ENCODE measurements around the gene CCNF.
A peak's percentile ranks its signal among the peaks of the same experiment; 100 is the strongest.
"Not testable (repeated sequence)": the region's sequence is repeated elsewhere in the genome, so short reads cannot be mapped to it uniquely, and the experiment has no call there.

CCNF gene

DNA sequence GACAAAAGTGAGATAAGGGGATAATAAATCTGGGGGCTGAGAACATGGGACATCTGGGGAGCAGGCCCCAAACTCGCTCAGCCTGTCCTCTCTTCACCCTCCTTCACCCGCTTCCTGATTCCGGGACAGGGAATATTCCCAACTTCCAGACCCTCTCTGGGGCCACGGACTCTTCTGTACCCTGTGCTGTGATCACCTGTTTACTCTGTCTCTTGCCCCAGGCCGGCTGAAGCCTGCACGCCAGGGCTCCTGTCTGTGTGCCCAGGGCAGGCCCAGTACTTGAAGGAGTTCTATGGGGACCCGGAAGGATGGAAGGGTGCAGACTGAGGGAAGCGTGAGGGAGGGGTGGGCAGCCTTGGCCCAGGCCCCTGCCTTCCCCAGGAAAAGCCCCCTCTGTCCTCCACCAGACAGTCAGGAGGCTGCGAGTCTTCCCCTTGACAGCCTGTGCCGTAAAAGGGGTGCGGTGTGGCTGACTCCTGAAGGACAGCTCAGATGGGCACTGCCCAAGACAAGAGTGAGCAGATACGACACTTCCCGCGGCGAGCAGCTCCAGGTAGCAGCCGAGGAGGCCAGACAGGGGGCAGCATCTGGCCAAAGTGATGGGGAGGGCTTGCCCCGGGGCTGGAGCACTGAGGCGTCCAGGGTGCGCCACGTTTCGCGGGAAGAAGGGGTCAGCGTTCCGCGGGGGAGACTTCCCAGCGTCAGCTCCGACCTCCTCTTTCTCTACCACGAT, 1.0 kb upstream of the CCNF start:
- peak; percentile 16 for DNase-seq

DNA sequence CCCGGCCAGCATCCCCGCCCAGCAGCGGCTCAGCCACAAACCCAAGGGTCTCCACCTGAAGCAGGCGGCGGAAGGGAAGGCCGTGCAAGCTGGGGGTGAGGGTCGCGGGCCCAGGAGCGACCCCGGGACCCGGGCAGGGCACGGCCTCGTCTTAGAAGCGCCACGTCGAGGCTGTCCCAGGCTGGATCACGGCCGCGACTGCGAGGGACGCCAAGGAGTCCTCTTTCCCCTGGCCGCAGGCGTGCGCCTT, 538 bp upstream of the CCNF start:
- DNase-seq = no peak

DNA sequence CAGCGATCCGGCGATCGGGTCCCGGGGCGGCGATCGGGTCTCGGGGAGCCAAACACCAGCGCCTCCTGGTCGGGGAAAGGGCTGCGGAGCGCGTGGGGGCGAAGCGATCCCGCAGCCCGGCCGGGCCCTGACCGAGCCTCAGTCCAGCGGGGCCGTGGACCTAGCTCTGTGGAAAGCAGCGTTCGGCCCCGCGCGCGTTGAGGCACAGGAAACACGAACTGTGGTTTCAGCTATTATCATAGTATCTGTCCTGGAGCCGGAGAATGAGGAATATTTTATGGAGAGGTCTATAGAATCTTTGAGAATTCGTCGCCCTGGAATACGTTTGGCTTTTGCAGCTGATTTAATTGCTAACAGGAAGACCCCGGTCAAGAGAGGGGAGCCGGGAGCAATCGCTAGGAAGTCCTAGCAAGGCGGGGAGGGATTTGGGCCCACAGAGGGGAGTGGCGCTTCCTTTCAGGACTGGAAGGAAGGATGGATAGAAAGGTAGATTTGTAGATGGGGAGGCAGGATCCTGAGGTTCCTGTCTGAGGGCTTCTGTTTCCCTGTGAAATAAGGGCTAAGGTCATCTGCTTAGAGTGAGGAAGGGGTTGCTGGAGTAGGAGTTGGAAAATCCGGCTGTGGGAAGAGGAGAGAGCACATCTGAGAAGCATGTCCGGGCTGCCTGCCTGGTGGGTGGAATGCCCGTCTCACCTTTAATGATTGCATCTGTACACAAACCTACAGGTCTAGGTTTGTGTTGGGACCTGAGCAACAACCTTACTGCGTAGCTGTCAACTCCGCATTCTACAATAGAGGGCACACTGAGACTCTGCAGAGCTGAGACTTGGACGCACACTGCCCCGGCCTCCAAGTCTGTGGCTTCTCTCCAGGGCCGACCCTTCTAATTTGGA, 770 bp downstream of the CCNF start:
- DNase-seq = peak; percentile 17

DNA sequence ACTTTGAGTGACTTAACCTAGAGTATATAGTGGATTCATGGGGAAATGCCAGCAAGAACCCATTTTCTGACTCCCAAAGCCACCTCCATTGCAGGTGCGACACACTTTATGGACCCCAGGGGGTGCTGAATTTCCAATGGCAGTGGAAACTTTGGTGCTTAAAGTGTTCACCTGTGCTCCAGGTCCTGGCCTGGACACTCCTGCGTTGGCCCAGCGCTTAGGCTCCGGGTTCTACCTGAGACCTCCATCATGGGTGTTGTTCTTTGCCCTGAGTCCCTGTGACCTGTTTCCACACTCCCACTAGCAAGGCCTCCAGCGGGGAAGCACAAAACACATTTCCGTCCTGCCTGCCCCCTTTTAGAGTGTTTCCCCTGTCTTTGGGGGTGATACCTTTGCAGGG, 3.0 kb downstream of the CCNF start:
- no peak for DNase-seq

DNA sequence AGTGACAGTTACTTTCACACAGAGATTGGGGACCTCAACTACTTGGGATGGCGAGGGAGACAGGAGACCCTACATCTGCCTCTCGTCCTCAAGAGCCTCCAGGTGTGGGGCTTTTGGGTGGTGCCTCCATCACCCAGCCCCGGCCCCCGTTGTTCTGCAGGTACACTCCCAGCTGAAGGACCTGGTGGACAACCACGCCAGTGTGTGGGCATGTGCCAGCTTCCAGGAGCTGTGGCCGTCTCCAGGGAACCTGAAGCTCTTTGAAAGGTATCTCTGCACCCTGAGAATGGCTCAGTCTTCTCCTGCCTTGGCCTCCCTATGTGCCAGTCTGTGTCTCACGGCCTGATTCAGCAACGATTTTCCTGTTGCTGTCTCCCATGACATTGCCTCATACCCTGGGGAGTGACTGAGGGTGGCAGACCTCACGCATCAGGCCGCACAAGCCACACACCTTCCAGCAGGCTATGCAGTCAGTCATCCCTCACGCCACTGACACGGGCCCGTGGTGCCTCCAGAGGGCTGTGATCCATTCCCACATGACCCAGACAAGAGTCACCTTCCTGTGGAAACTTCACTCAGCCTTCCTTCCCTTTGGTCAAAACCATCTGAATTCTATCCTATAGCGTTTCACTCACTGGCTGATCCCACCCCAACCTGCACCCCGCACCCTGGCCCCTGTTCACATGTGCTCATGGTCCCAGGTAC, 3.7 kb downstream of the CCNF start:
- DNase-seq = no peak

DNA sequence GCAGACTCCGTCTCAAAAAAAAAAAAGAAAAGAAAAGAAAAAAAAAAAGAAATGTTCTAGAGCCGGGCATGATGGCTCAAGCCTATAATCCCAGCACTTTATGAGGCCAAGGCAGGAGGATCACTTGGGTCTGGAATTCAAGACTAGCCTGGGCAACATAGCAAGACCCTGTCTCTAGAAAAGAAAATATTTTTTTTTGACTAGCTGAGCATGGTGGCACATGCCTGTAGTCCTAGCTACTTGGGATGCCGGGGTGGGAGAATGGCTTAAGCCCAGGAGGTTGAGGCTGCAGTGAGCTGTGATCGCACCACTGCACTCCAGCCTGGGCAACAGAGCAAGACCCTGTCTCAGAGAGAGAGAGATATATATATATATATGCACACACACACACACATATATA, 6.0 kb downstream of the CCNF start:
- not testable (repeated sequence) for DNase-seq

DNA sequence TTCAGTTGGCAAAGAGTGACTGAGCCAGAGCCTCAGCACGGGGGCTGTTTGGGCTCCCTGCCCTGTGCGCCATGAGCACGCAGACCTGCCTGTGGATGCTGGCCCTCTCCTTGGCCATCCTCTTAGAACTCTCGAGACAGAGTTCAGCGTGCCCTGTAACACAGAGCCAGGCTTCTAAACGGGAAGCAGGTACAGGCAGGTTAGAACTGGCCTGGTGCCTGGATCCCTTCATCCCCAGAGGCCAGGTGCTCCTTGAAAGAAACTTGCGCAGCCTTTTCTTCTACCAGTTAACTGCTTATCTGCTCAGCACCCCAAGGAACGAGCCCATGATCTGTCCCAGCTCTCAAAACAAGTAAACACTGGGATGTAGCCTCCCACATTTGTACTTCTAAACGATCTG, 6.9 kb downstream of the CCNF start:
- DNase-seq = no peak

GRCh38 chr16:2437032-2437790, 8.0 kb downstream of the CCNF start:
- DNase-seq = no peak

- DNase-seq = no peak
Observed at GRCh38 chr16:2438121-2438520, 8.9 kb downstream of the CCNF start.

DNA sequence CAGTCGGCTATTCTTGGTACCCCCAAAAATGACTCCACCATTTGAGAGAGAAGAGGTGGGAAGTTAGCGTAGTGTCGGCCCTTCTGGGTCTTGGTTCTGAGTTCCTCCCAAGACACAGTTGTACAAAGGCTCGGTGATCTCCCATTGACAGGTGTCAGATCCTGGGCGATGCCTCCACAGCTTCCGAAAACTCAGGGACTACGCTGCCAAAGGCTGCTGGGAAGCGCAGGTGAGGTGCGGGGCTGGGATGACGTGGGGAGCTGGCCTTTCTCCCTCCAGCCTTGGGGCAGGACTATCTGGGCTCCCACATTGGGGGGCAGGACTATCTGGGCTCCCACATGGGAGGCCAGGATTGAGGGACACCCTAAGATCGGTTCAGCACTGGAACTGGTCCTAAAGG, 10.4 kb downstream of the CCNF start:
- no peak for DNase-seq

GRCh38 chr16:2441143-2441804, 12.0 kb downstream of the CCNF start:
- not testable (repeated sequence) for DNase-seq

GRCh38 chr16:2443555-2443954, 14.3 kb downstream of the CCNF start:
- no peak for DNase-seq

DNA sequence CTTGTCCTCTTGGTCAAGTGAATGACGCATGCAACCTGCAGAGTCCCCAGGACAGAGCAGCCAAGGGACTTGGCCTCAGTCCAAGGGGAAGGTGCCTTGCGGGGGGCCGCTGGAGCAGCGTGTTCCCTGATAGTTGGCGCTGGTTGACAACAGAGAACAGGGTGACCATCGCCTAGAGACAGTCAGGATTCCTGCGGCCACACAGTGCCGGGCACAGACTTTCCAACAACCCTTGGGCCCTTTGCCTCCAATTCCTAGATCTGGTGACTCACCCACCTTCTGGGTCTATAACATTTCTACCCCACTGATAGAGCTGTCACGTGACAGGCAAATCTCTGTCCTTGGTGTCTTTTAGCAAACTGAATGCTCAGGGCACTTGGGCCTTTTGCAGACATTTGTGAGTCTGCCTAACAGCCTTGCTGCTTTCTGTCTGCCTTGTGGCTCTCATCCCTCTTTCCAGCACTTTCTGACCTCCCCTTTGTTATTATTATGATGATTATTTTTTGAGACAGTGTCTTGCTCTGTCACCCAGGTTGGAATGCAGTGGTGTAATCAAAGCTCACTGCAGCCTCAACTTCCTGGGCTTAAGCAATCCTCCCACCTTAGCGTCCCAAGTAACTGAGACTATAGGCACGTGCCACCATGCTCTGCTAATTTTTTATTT, 18.8 kb downstream of the CCNF start:
- DNase-seq = peak; percentile 42

GRCh38 chr16:2449118-2449517, 19.9 kb downstream of the CCNF start:
- DNase-seq = no peak

GRCh38 chr16:2450535-2450934, 21.3 kb downstream of the CCNF start:
- no peak for DNase-seq

- DNase-seq = no peak
Observed at GRCh38 chr16:2450975-2451381, 21.7 kb downstream of the CCNF start.

DNA sequence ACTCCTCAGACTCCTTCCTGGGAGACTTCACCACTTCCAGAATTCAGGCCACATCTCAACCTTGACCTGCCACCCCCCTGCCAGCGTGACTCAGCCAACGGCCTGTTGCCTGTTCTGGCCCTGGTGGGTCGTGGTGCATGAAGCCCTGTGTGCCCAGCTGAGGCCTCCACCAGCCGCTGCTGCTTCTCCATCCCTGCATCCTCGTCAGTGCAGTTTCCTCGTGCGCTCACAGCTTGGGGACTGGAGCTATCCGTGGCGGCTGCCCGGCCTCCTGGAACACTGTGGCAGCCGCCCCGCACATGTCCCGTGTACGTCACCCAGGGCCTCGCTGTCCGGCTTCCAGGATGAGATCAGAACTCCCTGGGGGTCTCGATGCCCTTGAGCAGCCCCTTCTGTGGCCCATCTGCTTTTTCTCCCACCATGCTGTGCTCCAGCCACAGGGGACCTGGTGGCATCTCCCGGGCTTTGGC, 22.6 kb downstream of the CCNF start:
- DNase-seq = no peak

DNA sequence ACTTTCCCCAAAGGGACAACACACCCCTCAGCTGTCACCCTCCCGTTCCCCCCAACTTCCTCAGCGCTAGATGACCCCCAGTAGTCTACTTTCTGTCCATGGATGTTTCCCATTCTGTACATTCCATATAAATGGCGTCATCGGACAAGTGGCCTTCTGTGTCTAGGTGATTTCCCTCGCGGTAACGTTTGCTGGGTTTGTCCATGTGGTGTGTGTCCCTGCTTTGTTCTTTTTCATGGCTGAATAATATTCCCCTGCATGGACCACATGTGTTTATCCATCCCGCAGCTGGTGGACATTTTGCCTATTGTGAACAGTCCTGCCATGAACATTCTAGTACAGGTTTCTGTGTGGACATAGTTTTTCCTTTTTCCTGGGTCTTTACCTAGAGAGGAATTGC, 23.4 kb downstream of the CCNF start:
- DNase-seq = no peak

GRCh38 chr16:2455081-2455845, 26.0 kb downstream of the CCNF start:
- DNase-seq = no peak

DNA sequence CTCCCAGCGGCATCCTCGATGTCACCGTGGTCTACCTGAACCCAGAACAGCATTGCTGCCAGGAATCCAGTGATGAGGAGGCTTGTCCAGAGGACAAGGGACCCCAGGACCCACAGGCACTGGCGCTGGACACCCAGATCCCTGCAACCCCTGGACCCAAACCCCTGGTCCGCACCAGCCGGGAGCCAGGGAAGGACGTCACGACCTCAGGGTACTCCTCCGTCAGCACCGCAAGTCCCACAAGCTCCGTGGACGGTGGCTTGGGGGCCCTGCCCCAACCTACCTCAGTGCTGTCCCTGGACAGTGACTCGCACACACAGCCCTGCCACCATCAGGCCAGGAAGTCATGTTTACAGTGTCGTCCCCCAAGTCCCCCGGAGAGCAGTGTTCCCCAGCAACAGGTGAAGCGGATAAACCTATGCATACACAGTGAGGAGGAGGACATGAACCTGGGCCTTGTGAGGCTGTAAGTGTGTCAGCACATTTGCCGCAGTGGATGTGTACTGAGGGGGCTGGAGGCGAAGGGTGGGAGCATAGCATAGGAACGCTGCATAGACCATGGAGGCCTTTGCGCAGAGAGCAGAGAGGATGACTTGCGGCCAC, 27.4 kb downstream of the CCNF start:
- no peak for DNase-seq

GRCh38 chr16:2457267-2457666, 28.0 kb downstream of the CCNF start:
- DNase-seq = no peak

All from HCEC 1CT (cell line).